Measurements from ENCODE around the gene PNLIPRP1. TPM values are rescaled to one million over a fixed set of nuclear protein-coding genes. Genes with fewer than 3 reads are reported as not detected.

The PNLIPRP1 gene
- total RNA-seq, 1 donor from 2014 or later, result not detected

GRCh38 chr10:116632596-116633215 is 41.9 kb downstream of the PNLIPRP1 start:
- Mint-ChIP-seq H3K27ac (ENCODE audit: unreplicated experiment) (no peak overlapping the region), H3K36me3 (ENCODE audit: low read depth, unreplicated experiment) (no peaks in the 10 kb centered on the region), H3K9me3 (ENCODE audit: unreplicated experiment) (no peaks in the 10 kb centered on the region), H3K27me3 (ENCODE audit: unreplicated experiment) (no peaks in the 10 kb centered on the region), H3K4me1 (ENCODE audit: unreplicated experiment) (no peaks in the 10 kb centered on the region), H3K4me3 (ENCODE audit: unreplicated experiment) (no peak overlapping the region)
- no peak for TF ChIP-seq CTCF (IDR thresholded peaks at IDR 0.05; ENCODE audit: unreplicated experiment)
- DNase-seq (ENCODE audit: low spot score), result no peak

DNA sequence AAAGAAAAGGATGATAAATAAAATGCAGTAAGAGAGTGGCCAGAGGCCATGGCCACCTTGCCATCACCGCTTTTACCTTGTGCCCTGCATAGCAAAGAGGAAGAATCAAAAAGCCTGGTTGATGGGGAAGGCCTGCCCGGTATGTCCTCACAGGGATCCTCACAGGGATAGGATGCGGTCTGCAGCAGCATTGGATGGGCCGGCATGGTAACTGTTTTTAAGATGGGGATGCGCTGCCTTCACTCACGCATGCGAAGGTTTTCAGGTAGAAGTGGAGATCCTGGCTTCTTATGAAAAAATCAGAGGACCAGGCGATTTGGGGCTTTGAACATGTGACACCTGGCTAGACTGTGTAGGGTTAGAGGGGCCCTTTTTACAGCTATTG is 42.4 kb downstream of the PNLIPRP1 start:
- Mint-ChIP-seq H3K27ac (ENCODE audit: unreplicated experiment) (no peak overlapping the region), H3K4me1 (ENCODE audit: unreplicated experiment) (no peaks in the 10 kb centered on the region), H3K36me3 (ENCODE audit: low read depth, unreplicated experiment) (no peaks in the 10 kb centered on the region), H3K9me3 (ENCODE audit: unreplicated experiment) (no peaks in the 10 kb centered on the region), H3K4me3 (ENCODE audit: unreplicated experiment) (no peak overlapping the region), H3K27me3 (ENCODE audit: unreplicated experiment) (no peaks in the 10 kb centered on the region)
- no peak for DNase-seq (ENCODE audit: low spot score)
- no peak for TF ChIP-seq CTCF (IDR thresholded peaks at IDR 0.05; ENCODE audit: unreplicated experiment)

- Mint-ChIP-seq H3K9me3 (ENCODE audit: unreplicated experiment) (no peaks in the 10 kb centered on the region), H3K27me3 (ENCODE audit: unreplicated experiment) (no peaks in the 10 kb centered on the region)
- no peak for TF ChIP-seq CTCF (IDR thresholded peaks at IDR 0.05; ENCODE audit: unreplicated experiment)
Measured at GRCh38 chr10:116634126-116634975, 43.6 kb downstream of the PNLIPRP1 start.

GRCh38 chr10:116636385-116636784 is 45.6 kb downstream of the PNLIPRP1 start:
- DNase-seq (ENCODE audit: low spot score), result no peak
- H3K4me3 Mint-ChIP-seq (ENCODE audit: unreplicated experiment), result no peak overlapping the region
- H3K36me3 Mint-ChIP-seq (ENCODE audit: low read depth, unreplicated experiment), result no peaks in the 10 kb centered on the region
- H3K27me3 Mint-ChIP-seq (ENCODE audit: unreplicated experiment), result no peaks in the 10 kb centered on the region
- no peak overlapping the region for H3K27ac Mint-ChIP-seq (ENCODE audit: unreplicated experiment)
- TF ChIP-seq CTCF (IDR thresholded peaks at IDR 0.05; ENCODE audit: unreplicated experiment), result no peak
- no peaks in the 10 kb centered on the region for H3K4me1 Mint-ChIP-seq (ENCODE audit: unreplicated experiment)
- no peaks in the 10 kb centered on the region for H3K9me3 Mint-ChIP-seq (ENCODE audit: unreplicated experiment)

More at GRCh38 chr10:116634126-116634975, 43.6 kb downstream of the PNLIPRP1 start:
- Mint-ChIP-seq H3K27ac (ENCODE audit: unreplicated experiment) (no peak overlapping the region), H3K4me1 (ENCODE audit: unreplicated experiment) (no peaks in the 10 kb centered on the region), H3K4me3 (ENCODE audit: unreplicated experiment) (no peak overlapping the region), H3K36me3 (ENCODE audit: low read depth, unreplicated experiment) (no peaks in the 10 kb centered on the region)
- no peak for DNase-seq (ENCODE audit: low spot score)

- Mint-ChIP-seq H3K4me3 (ENCODE audit: unreplicated experiment) (no peak overlapping the region), H3K36me3 (ENCODE audit: low read depth, unreplicated experiment) (no peaks in the 10 kb centered on the region), H3K27ac (ENCODE audit: unreplicated experiment) (no peak overlapping the region), H3K27me3 (ENCODE audit: unreplicated experiment) (no peaks in the 10 kb centered on the region), H3K4me1 (ENCODE audit: unreplicated experiment) (no peaks in the 10 kb centered on the region), H3K9me3 (ENCODE audit: unreplicated experiment) (no peaks in the 10 kb centered on the region)
- no peak for TF ChIP-seq CTCF (IDR thresholded peaks at IDR 0.05; ENCODE audit: unreplicated experiment)
- no peak for DNase-seq (ENCODE audit: low spot score)
Measured at GRCh38 chr10:116636976-116637375, 46.2 kb downstream of the PNLIPRP1 start.

All from endothelial cell (in vitro differentiated cells).